Mesendoderm (in vitro differentiated cells): Measurements from ENCODE around the gene LSM3.

Source experiments
- DNase-seq: peaks from one replicate; pipeline ENCODE4 v3.0.0; 2013
- H2AK5ac ChIP-seq: 2 replicates; pipeline ENCODE4 v1.6.1; 2013; ENCODE audit warnings: low read length, inconsistent platforms
- H2BK120ac ChIP-seq: 2 replicates; pipeline ENCODE4 v1.6.1; 2013; ENCODE audit warnings: low read depth, mild to moderate bottlenecking, low read length, moderate library complexity, mixed read lengths
- H2BK15ac ChIP-seq: replicated peaks from 2 replicates; pipeline ENCODE4 v1.6.1; 2013; ENCODE audit warnings: low read depth, mild to moderate bottlenecking, moderate library complexity
- H2BK5ac ChIP-seq: 2 replicates; pipeline ENCODE4 v1.6.1; 2013; ENCODE audit warnings: low read length, inconsistent platforms
- H3K18ac ChIP-seq: 2 replicates; pipeline ENCODE4 v1.6.1; 2013; ENCODE audit warnings: mild to moderate bottlenecking, low read length, mixed read lengths
- H3K23ac ChIP-seq: one replicate; pipeline ENCODE4 v1.6.1; 2013; ENCODE audit warnings: low read length
- H3K27ac ChIP-seq: 2 replicates; pipeline ENCODE4 v1.5.1; 2013; ENCODE audit warnings: low read depth, mild to moderate bottlenecking, inconsistent platforms, low read length, moderate library complexity
- H3K27me3 ChIP-seq: 2 replicates; pipeline ENCODE4 v1.6.1; 2013; ENCODE audit warnings: low read length, control low read depth, mild to moderate bottlenecking, inconsistent platforms; ENCODE audit not compliant: insufficient read depth, poor library complexity
- H3K36me3 ChIP-seq: 2 replicates; pipeline ENCODE4 v1.6.1; 2013; ENCODE audit warnings: low read length, inconsistent platforms; ENCODE audit not compliant: control insufficient read depth, insufficient read depth
- H3K4ac ChIP-seq: one replicate; pipeline ENCODE4 v1.6.1; 2013; ENCODE audit warnings: low read depth, mild to moderate bottlenecking, low read length, moderate library complexity
- H3K4me1 ChIP-seq: 2 replicates; pipeline ENCODE4 v1.6.1; 2013; ENCODE audit warnings: low read depth, low read length, inconsistent platforms; ENCODE audit not compliant: control insufficient read depth
- H3K4me2 ChIP-seq: 2 replicates; pipeline ENCODE4 v1.6.1; 2013; ENCODE audit warnings: low read length
- H3K4me3 ChIP-seq: 2 replicates; pipeline ENCODE4 v1.5.1; 2013; ENCODE audit warnings: mild to moderate bottlenecking, low read length
- H3K56ac ChIP-seq: one replicate; pipeline ENCODE4 v1.6.1; 2013; ENCODE audit warnings: low read length
- H3K79me1 ChIP-seq: 2 replicates; pipeline ENCODE4 v1.6.1; 2013; ENCODE audit warnings: low read length, inconsistent platforms
- H3K79me2 ChIP-seq: 2 replicates; pipeline ENCODE4 v1.6.1; 2013; ENCODE audit warnings: mild to moderate bottlenecking, low read length; ENCODE audit not compliant: control insufficient read depth, insufficient read depth
- H3K9ac ChIP-seq: 2 replicates; pipeline ENCODE4 v1.6.1; 2013; ENCODE audit warnings: low read length, inconsistent platforms
- H4K5ac ChIP-seq: one replicate; pipeline ENCODE4 v1.6.1; 2013; ENCODE audit warnings: low read length
- H4K8ac ChIP-seq: one replicate; pipeline ENCODE4 v1.6.1; 2013; ENCODE audit warnings: low read depth, mild to moderate bottlenecking, control low read depth, low read length, moderate library complexity
- WGBS: extraction: QIAGEN DNeasy Blood & Tissue Kit; methylation state at CpG from one replicate; pipeline ENCODE4 v1.1.7; 2013; ENCODE audit warnings: low lambda C conversion rate, missing lambda C conversion rate; ENCODE audit not compliant: insufficient coverage; ENCODE audit errors: extremely low coverage; 5-methylcytosine and 5-hydroxymethylcytosine counted together

Gene LSM3

GRCh38 chr3:14132120-14132519 is 46.5 kb upstream of the LSM3 start:
- no peak overlapping the region for H2BK5ac ChIP-seq
- H2BK120ac ChIP-seq = no peak overlapping the region
- H3K18ac ChIP-seq = no peak overlapping the region
- no peak overlapping the region for H3K23ac ChIP-seq
- WGBS = no CpG with 5 or more reads among the region's 8 CpGs
- no peak overlapping the region for H3K4me2 ChIP-seq
- H3K9ac ChIP-seq = no peak overlapping the region
- no peak overlapping the region for H3K56ac ChIP-seq
- H4K5ac ChIP-seq = no peak overlapping the region
- H4K8ac ChIP-seq = no peak overlapping the region
- no peak for DNase-seq
- H3K4me1 ChIP-seq = no peaks in the 10 kb centered on the region
- H2AK5ac ChIP-seq = no peak overlapping the region
- no peak overlapping the region for H3K4ac ChIP-seq
- H3K4me3 ChIP-seq = no peak overlapping the region
- peaks cover 18% of the 10 kb centered on the region for H3K36me3 ChIP-seq
- H3K27me3 ChIP-seq = no peaks in the 10 kb centered on the region
- H3K79me1 ChIP-seq = peaks cover 10% of the 10 kb centered on the region
- peaks cover 9% of the 10 kb centered on the region for H3K79me2 ChIP-seq
- no peak overlapping the region for H3K27ac ChIP-seq
- no peak overlapping the region for H2BK15ac ChIP-seq

- no peak overlapping the region for H3K27ac ChIP-seq
- H3K36me3 ChIP-seq = peaks cover 18% of the 10 kb centered on the region
Observed at GRCh38 chr3:14132689-14133088, 45.9 kb upstream of the LSM3 start.

GRCh38 chr3:14133188-14133800 is 45.3 kb upstream of the LSM3 start:
- no peaks in the 10 kb centered on the region for H3K27me3 ChIP-seq
- no peak overlapping the region for H3K27ac ChIP-seq
- no peak overlapping the region for H2BK15ac ChIP-seq
- peaks cover 2% of the 10 kb centered on the region for H3K79me2 ChIP-seq
- no peak overlapping the region for H4K5ac ChIP-seq
- H2BK5ac ChIP-seq = no peak overlapping the region
- no peak overlapping the region for H3K56ac ChIP-seq
- H3K36me3 ChIP-seq = peaks cover 19% of the 10 kb centered on the region
- no peak overlapping the region for H3K9ac ChIP-seq
- H3K23ac ChIP-seq = no peak overlapping the region
- H2AK5ac ChIP-seq = no peak overlapping the region
- no peak overlapping the region for H3K4ac ChIP-seq
- H2BK120ac ChIP-seq = no peak overlapping the region
- no peak overlapping the region for H3K4me3 ChIP-seq
- WGBS = no CpG with 5 or more reads among the region's 10 CpGs
- no peak overlapping the region for H3K4me2 ChIP-seq
- H3K79me1 ChIP-seq = peaks cover 4% of the 10 kb centered on the region
- no peak overlapping the region for H4K8ac ChIP-seq
- DNase-seq = no peak
- H3K18ac ChIP-seq = no peak overlapping the region
- no peaks in the 10 kb centered on the region for H3K4me1 ChIP-seq

More at GRCh38 chr3:14132689-14133088, 45.9 kb upstream of the LSM3 start:
- Histone ChIP-seq H3K4me1 (no peaks in the 10 kb centered on the region), H2BK120ac (no peak overlapping the region), H3K4me2 (no peak overlapping the region), H3K56ac (no peak overlapping the region), H3K4me3 (no peak overlapping the region), H4K8ac (no peak overlapping the region), H3K27me3 (no peaks in the 10 kb centered on the region), H3K79me1 (peaks cover 9% of the 10 kb centered on the region), H4K5ac (no peak overlapping the region), H3K18ac (no peak overlapping the region), H3K23ac (no peak overlapping the region), H2AK5ac (no peak overlapping the region), H3K9ac (no peak overlapping the region), H3K79me2 (peaks cover 7% of the 10 kb centered on the region), H2BK5ac (no peak overlapping the region), H3K4ac (no peak overlapping the region), H2BK15ac (no peak overlapping the region)
- no peak for DNase-seq
- WGBS = no CpG with 5 or more reads among the region's 6 CpGs

DNA sequence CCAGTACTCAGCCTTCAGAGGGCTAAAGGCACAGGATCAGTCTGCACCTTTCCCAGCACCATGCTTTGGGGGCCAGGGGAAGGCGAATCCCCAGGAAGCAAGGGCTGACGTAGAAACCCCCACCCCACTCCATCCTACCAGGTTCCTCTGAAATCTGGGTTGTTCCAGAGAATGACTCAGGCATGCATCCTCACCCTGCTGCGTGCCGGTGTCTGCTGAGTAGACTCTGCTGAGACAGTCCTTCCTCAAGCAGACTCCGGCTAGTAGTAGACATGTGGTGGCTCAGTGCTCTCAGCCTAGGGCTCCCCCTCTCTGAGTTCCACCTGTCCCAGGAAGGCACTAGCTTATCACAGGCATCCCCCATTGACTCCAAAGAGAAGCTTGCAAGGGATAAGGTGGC is 44.7 kb upstream of the LSM3 start:
- Histone ChIP-seq H3K56ac (no peak overlapping the region), H3K18ac (no peak overlapping the region), H3K4me1 (no peaks in the 10 kb centered on the region), H3K27me3 (no peaks in the 10 kb centered on the region), H3K4me3 (no peak overlapping the region), H3K79me2 (no peaks in the 10 kb centered on the region), H2BK5ac (no peak overlapping the region), H2AK5ac (no peak overlapping the region), H2BK120ac (no peak overlapping the region), H3K9ac (no peak overlapping the region), H2BK15ac (no peak overlapping the region), H3K36me3 (peaks cover 19% of the 10 kb centered on the region), H3K23ac (no peak overlapping the region), H4K8ac (no peak overlapping the region), H3K79me1 (no peaks in the 10 kb centered on the region), H3K4me2 (no peak overlapping the region), H3K27ac (no peak overlapping the region), H4K5ac (no peak overlapping the region), H3K4ac (no peak overlapping the region)
- no CpG with 5 or more reads among the region's 5 CpGs for WGBS
- no peak for DNase-seq

DNA sequence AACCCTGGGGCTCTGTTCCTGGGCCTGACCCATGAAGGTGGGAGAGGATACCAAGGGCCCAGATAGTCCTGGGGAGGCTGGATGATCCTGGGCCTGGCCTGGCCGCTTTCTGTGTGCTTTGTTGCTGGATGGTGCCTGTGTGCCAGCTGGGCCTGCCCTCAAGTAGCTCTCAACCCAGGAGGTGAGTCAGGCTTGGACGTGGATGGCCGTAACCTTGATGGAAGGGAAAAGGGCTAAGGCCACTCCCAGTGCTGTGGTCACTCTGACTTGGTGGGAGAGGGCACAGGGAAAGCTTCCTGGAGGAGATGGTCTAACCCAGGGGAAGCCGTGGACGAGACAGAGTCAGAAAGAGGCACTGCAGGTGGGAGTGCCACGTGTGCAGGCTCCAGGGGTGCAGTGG is 44.3 kb upstream of the LSM3 start:
- DNase-seq = no peak
- no peak overlapping the region for H2AK5ac ChIP-seq
- no peak overlapping the region for H3K4me2 ChIP-seq
- no peak overlapping the region for H2BK5ac ChIP-seq
- H3K23ac ChIP-seq = no peak overlapping the region
- H4K5ac ChIP-seq = no peak overlapping the region
- H2BK15ac ChIP-seq = no peak overlapping the region
- H4K8ac ChIP-seq = no peak overlapping the region
- H3K9ac ChIP-seq = no peak overlapping the region
- no peak overlapping the region for H3K4ac ChIP-seq
- H3K4me1 ChIP-seq = no peaks in the 10 kb centered on the region
- no peaks in the 10 kb centered on the region for H3K27me3 ChIP-seq
- WGBS = no CpG with 5 or more reads among the region's 6 CpGs
- peaks cover 21% of the 10 kb centered on the region for H3K36me3 ChIP-seq
- H3K18ac ChIP-seq = no peak overlapping the region
- no peak overlapping the region for H3K4me3 ChIP-seq
- no peaks in the 10 kb centered on the region for H3K79me2 ChIP-seq
- H2BK120ac ChIP-seq = no peak overlapping the region
- no peaks in the 10 kb centered on the region for H3K79me1 ChIP-seq
- H3K56ac ChIP-seq = no peak overlapping the region
- H3K27ac ChIP-seq = no peak overlapping the region

DNA sequence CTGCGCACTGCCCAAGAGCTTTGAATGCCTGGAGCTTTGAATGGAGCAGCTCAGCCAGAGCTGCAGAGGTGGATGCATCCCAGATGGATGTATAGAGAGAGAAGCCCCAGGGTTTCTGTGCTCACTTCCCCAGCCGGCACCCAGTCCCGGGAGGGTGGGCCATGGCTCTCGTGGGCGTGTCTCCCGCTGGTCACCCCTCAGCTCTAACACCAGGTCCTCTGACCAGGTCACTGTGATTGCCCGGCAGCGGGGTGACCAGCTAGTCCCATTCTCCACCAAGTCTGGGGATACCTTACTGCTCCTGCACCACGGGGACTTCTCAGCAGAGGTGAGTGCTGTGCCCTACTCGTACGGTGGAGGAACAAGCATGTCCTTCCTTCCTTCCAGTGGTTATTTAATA is 43.0 kb upstream of the LSM3 start:
- H2AK5ac ChIP-seq = no peak overlapping the region
- peaks cover 18% of the 10 kb centered on the region for H3K36me3 ChIP-seq
- H3K9ac ChIP-seq = no peak overlapping the region
- no peak overlapping the region for H3K4ac ChIP-seq
- no peak overlapping the region for H2BK5ac ChIP-seq
- no peaks in the 10 kb centered on the region for H3K4me1 ChIP-seq
- H3K23ac ChIP-seq = no peak overlapping the region
- no CpG with 5 or more reads among the region's 11 CpGs for WGBS
- H3K56ac ChIP-seq = no peak overlapping the region
- H2BK15ac ChIP-seq = no peak overlapping the region
- no peak overlapping the region for H2BK120ac ChIP-seq
- H3K27ac ChIP-seq = no peak overlapping the region
- no peak overlapping the region for H4K5ac ChIP-seq
- H3K27me3 ChIP-seq = no peaks in the 10 kb centered on the region
- no peak overlapping the region for H3K4me3 ChIP-seq
- H3K4me2 ChIP-seq = no peak overlapping the region
- no peak overlapping the region for H3K18ac ChIP-seq
- no peak overlapping the region for H4K8ac ChIP-seq
- H3K79me2 ChIP-seq = no peaks in the 10 kb centered on the region
- no peak for DNase-seq
- H3K79me1 ChIP-seq = no peaks in the 10 kb centered on the region
